ENCODE results near the gene SKA1.
"Not testable (repeated sequence)": the region's sequence is repeated elsewhere in the genome, so short reads cannot be mapped to it uniquely, and the experiment has no call there.

The SKA1 gene

DNA sequence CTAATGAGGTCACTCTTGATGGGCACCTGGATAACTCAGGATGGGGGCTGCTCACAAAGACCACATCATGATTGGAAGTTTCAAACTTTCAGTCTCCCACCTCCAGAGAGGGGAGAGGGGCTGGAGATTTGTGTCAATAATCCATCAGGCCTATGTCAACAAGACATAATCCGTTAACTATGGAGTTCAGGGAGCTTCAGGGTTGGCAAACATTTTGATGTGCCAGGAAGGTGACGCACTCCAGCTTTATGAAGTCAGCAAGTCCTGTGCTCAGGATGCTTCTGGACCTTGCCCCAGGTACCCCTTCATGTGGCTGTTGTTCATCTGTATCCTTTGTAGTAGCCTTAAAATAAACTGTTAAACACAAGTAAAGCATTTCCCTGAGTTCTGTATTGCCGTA, 19.0 kb downstream of the SKA1 start:
- 0 out of 2 replicates have a peak, but pooled peaks cover 4% of the 10 kb centered on the region for H3K36me3 ChIP-seq (ENCODE audit: insufficient read depth, low read length)
- no peaks in the 10 kb centered on the region for H3K4me1 ChIP-seq (ENCODE audit: control insufficient read depth, insufficient read depth, low read length, unreplicated experiment)

DNA sequence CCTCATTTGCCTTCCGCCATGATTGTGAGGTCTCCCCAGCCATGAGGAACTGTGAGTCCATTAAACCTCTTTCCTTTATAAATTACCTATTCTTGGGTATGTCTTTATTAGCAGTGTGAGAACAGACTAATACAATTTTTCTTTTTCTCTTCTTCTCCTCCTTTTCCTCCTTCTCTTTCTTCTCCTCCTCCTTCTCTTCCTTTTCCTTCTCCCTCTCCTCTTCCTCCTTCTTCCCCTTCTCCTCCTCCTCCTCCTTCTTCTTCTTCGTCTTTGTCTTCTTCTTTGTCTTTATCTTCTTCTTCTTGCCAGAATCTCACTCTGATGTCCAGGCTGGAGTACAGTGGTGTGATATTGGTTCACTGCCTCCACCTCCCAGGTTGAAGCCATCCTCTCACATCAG, 20.2 kb downstream of the SKA1 start:
- Histone ChIP-seq H3K79me2 (ENCODE audit: control insufficient read depth, insufficient read depth, low read length, unreplicated experiment) (no peaks in the 10 kb centered on the region), H3K27me3 (ENCODE audit: insufficient read depth, low read length) (0 out of 2 replicates have a peak, but pooled peaks cover under 1% of the 10 kb centered on the region), H3K4me3 (ENCODE audit: low read depth, low read length) (no peak overlapping the region), H3K4me1 (ENCODE audit: control insufficient read depth, insufficient read depth, low read length, unreplicated experiment) (no peaks in the 10 kb centered on the region), H2AFZ (ENCODE audit: low read length, unreplicated experiment) (no peak overlapping the region), H3K36me3 (ENCODE audit: insufficient read depth, low read length) (0 out of 2 replicates have a peak, but pooled peaks cover 4% of the 10 kb centered on the region), H3K27ac (ENCODE audit: low read depth, low read length) (no peak overlapping the region)

More for the DNA sequence above, 19.0 kb downstream of the SKA1 start:
- no peak overlapping the region for H3K27ac ChIP-seq (ENCODE audit: low read depth, low read length)
- no peaks in the 10 kb centered on the region for H3K79me2 ChIP-seq (ENCODE audit: control insufficient read depth, insufficient read depth, low read length, unreplicated experiment)
- no peak overlapping the region for H2AFZ ChIP-seq (ENCODE audit: low read length, unreplicated experiment)
- no peaks in the 10 kb centered on the region for H3K27me3 ChIP-seq (ENCODE audit: insufficient read depth, low read length)
- no peak overlapping the region for H3K4me3 ChIP-seq (ENCODE audit: low read depth, low read length)

DNA sequence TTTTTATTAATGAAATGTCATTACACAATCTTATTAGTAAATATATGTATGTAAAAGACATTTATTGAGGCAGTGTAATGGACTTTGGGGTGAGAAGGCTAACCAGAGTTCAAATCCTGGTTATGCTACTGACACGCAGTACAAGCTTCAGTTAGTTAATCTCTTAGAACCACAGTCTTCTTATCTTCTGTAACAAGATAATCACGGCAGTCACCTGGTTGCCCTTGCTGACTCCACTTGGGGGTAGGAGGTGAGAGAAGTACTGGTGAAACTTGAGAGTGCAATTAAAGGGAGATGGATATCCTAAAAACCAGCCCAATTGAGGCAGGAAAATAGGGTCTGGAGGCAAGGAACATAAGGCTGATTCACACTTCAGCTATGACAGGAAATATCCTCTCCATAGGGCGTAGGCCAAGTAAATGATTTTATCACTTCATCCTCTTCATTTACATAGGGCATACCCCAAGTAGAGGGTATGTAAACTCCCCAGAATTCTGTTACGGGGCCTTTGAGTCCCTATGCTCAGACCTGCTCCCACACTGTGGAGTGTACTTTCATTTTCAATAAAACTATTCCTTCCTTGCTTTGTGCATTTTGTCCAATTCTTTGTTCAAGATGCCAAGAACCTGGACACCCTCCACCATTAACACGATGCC, 21.3 kb downstream of the SKA1 start:
- H3K4me1 ChIP-seq (ENCODE audit: control insufficient read depth, insufficient read depth, low read length, unreplicated experiment) = no peaks in the 10 kb centered on the region
- H2AFZ ChIP-seq (ENCODE audit: low read length, unreplicated experiment) = no peak overlapping the region
- H3K79me2 ChIP-seq (ENCODE audit: control insufficient read depth, insufficient read depth, low read length, unreplicated experiment) = no peaks in the 10 kb centered on the region
- H3K36me3 ChIP-seq (ENCODE audit: insufficient read depth, low read length) = 0 out of 2 replicates have a peak, but pooled peaks cover 3% of the 10 kb centered on the region
- H3K27me3 ChIP-seq (ENCODE audit: insufficient read depth, low read length) = peaks cover 9% of the 10 kb centered on the region
- no peak overlapping the region for H3K27ac ChIP-seq (ENCODE audit: low read depth, low read length)
- no peak overlapping the region for H3K4me3 ChIP-seq (ENCODE audit: low read depth, low read length)

DNA sequence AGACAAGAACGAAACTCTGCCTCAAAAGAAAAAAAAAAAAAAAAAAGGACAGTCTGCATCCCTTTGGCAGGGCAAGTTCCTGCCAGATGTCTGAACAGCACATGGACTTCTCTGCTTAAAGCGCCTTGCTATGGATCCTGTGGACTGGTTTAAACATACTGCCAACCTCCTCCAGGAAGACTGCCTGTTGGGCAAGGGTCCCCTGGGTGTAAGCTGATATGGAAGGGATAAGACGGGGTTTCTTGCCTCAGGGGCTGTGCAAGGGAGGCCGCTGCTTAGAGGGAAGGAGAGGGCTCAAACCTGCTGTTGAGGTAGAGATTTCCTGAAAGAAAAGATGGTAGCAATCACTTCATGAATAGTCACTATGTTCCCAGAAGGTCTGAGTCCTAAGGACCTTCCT, 22.2 kb downstream of the SKA1 start:
- no peak overlapping the region for H3K4me3 ChIP-seq (ENCODE audit: low read depth, low read length)
- H3K36me3 ChIP-seq (ENCODE audit: insufficient read depth, low read length) = no peaks in the 10 kb centered on the region

DNA sequence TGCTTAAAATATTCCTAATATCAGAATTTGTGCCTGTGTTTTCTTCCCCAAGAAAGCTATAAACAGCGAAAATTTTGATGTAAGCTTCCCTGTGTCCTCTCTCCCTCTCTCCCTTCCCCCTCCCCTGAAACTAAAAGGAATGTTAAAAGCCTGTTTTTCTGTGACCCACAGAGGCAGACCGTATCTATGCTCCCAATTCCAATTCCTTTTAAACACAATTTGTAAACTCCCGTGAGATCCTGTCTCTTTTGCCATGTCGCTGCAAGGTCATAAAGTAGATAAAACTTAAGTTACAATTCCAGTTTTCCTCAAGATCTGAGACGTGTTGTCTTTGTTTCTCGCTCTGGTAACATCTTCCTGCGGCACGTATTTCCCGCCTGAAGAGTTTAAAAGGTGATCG, 23.3 kb downstream of the SKA1 start:
- Histone ChIP-seq H3K4me1 (ENCODE audit: control insufficient read depth, insufficient read depth, low read length, unreplicated experiment) (no peaks in the 10 kb centered on the region), H3K4me3 (ENCODE audit: low read depth, low read length) (no peak overlapping the region), H3K27ac (ENCODE audit: low read depth, low read length) (no peak overlapping the region), H2AFZ (ENCODE audit: low read length, unreplicated experiment) (no peak overlapping the region), H3K79me2 (ENCODE audit: control insufficient read depth, insufficient read depth, low read length, unreplicated experiment) (no peaks in the 10 kb centered on the region), H3K27me3 (ENCODE audit: insufficient read depth, low read length) (peaks cover 29% of the 10 kb centered on the region), H3K36me3 (ENCODE audit: insufficient read depth, low read length) (no peaks in the 10 kb centered on the region)

More for the DNA sequence above, 22.2 kb downstream of the SKA1 start:
- Histone ChIP-seq H3K27ac (ENCODE audit: low read depth, low read length) (no peak overlapping the region), H2AFZ (ENCODE audit: low read length, unreplicated experiment) (no peak overlapping the region), H3K27me3 (ENCODE audit: insufficient read depth, low read length) (peaks cover 18% of the 10 kb centered on the region), H3K79me2 (ENCODE audit: control insufficient read depth, insufficient read depth, low read length, unreplicated experiment) (no peaks in the 10 kb centered on the region), H3K4me1 (ENCODE audit: control insufficient read depth, insufficient read depth, low read length, unreplicated experiment) (no peaks in the 10 kb centered on the region)

DNA sequence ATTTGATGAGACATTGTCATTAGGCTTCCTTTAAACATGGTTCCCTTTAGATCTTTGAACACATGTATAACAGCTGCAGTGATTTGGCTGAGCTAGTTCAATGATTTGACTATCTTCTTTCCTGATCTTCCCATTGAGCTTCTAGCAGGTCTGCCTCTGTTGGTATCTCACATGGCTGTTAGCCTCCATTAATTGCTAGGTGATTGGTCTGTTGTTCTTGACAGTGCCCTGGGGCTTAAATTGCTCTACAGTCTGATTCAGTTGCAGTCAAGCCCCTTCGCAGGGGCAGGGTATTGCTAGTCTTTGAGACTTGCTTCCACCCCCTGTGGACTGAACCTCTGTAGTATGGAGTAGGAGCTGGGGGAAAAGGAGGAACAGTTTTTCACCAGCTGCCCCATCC, 24.1 kb downstream of the SKA1 start:
- H3K27ac ChIP-seq (ENCODE audit: low read depth, low read length) = no peak overlapping the region
- no peaks in the 10 kb centered on the region for H3K36me3 ChIP-seq (ENCODE audit: insufficient read depth, low read length)
- no peaks in the 10 kb centered on the region for H3K4me1 ChIP-seq (ENCODE audit: control insufficient read depth, insufficient read depth, low read length, unreplicated experiment)
- H3K27me3 ChIP-seq (ENCODE audit: insufficient read depth, low read length) = peaks cover 37% of the 10 kb centered on the region
- no peaks in the 10 kb centered on the region for H3K79me2 ChIP-seq (ENCODE audit: control insufficient read depth, insufficient read depth, low read length, unreplicated experiment)
- no peak overlapping the region for H2AFZ ChIP-seq (ENCODE audit: low read length, unreplicated experiment)
- no peak overlapping the region for H3K4me3 ChIP-seq (ENCODE audit: low read depth, low read length)

DNA sequence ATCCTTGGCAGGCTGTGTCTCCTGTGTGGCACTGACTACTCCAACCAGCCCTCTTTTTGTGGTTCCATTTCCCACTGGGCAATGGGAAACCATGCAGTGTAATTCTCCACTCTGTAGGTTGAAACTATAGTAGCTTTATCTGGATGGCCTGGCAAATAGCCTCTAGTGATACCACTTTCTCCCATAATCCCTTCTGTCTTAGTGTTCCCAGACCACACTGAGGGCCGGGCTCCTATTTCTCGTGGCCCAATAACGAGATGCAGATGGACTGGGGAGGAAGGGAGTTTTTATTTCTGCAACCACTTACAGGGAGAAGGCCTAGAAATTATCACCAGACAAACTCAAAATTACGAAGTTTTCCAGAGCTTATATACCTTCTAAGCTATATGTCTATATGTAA, 24.7 kb downstream of the SKA1 start:
- Histone ChIP-seq H3K79me2 (ENCODE audit: control insufficient read depth, insufficient read depth, low read length, unreplicated experiment) (no peaks in the 10 kb centered on the region), H3K27me3 (ENCODE audit: insufficient read depth, low read length) (peaks cover 44% of the 10 kb centered on the region), H2AFZ (ENCODE audit: low read length, unreplicated experiment) (no peak overlapping the region), H3K36me3 (ENCODE audit: insufficient read depth, low read length) (no peaks in the 10 kb centered on the region), H3K4me1 (ENCODE audit: control insufficient read depth, insufficient read depth, low read length, unreplicated experiment) (no peaks in the 10 kb centered on the region), H3K4me3 (ENCODE audit: low read depth, low read length) (no peak overlapping the region), H3K27ac (ENCODE audit: low read depth, low read length) (no peak overlapping the region)

DNA sequence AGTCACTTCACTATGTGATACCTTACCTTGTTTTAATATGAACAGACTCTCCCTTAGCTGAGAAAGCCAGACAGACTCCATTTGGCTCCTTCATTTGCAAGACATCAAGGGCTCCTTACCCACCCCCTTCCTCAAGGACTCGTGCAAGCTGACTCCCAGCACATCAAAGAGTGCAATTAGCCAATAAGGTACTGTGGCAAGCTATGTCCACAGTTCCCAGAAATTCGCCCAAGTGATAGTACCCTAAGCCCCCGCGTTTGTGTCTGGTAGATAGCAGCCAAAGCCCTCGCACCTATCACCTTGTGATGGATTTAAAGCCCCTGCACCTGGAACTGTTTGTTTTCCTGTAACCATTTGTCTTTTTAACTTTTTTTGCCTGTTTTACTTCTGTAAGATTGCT, 25.6 kb downstream of the SKA1 start:
- H3K36me3 ChIP-seq (ENCODE audit: insufficient read depth, low read length); H3K4me1 ChIP-seq (ENCODE audit: control insufficient read depth, insufficient read depth, low read length, unreplicated experiment); H3K4me3 ChIP-seq (ENCODE audit: low read depth, low read length); H3K27ac ChIP-seq (ENCODE audit: low read depth, low read length); H2AFZ ChIP-seq (ENCODE audit: low read length, unreplicated experiment); H3K79me2 ChIP-seq (ENCODE audit: control insufficient read depth, insufficient read depth, low read length, unreplicated experiment): not testable (repeated sequence)
- peaks cover 51% of the 10 kb centered on the region for H3K27me3 ChIP-seq (ENCODE audit: insufficient read depth, low read length)

DNA sequence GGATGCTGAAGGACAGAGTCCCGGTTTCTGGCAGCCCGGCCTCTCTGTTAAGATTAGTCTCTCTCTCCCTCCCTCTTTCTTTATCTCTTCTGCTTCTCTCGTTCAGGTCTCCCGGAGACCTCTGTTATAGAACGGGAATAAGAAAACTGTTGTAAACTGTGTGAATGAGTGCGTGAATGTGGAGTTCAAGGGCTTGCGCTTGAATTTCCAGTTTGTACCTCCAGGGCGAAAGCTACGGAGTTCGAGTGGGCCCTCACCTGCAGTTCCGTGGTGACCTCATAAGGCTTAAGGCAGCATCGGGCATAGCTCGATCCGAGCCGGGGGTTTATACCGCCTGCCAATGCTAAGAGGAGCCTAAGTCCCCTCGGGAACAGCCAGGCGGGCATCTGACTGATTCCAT, 26.4 kb downstream of the SKA1 start:
- Histone ChIP-seq H3K27ac (ENCODE audit: low read depth, low read length) (no peak overlapping the region), H3K27me3 (ENCODE audit: insufficient read depth, low read length) (peaks cover 60% of the 10 kb centered on the region), H3K36me3 (ENCODE audit: insufficient read depth, low read length) (no peaks in the 10 kb centered on the region), H3K4me1 (ENCODE audit: control insufficient read depth, insufficient read depth, low read length, unreplicated experiment) (no peaks in the 10 kb centered on the region), H3K79me2 (ENCODE audit: control insufficient read depth, insufficient read depth, low read length, unreplicated experiment) (no peaks in the 10 kb centered on the region), H3K4me3 (ENCODE audit: low read depth, low read length) (no peak overlapping the region), H2AFZ (ENCODE audit: low read length, unreplicated experiment) (no peak overlapping the region)

DNA sequence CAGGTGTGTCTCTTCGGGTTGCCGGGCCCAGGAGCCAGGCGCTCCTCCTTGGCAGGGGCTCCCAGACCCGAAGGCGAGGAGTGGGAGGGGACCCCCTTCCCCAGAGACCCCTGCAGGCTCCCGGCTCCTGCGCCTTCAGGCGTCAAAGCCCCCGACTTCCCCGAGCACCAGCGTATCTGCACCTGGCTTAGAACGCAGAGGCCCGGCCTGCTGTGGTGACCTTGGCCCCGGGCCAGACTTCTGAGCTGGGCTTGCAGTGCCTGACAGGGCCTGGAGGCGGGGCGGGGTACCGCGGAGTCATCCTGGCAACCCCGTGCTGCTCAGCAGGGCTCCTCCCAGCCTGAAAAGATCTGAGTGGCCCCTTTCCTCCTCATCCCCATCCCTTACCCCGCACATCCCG, 27.0 kb downstream of the SKA1 start:
- H3K4me1 ChIP-seq (ENCODE audit: control insufficient read depth, insufficient read depth, low read length, unreplicated experiment) = no peaks in the 10 kb centered on the region
- H2AFZ ChIP-seq (ENCODE audit: low read length, unreplicated experiment) = no peak overlapping the region
- no peak overlapping the region for H3K27ac ChIP-seq (ENCODE audit: low read depth, low read length)
- no peak overlapping the region for H3K4me3 ChIP-seq (ENCODE audit: low read depth, low read length)
- peaks cover 65% of the 10 kb centered on the region for H3K27me3 ChIP-seq (ENCODE audit: insufficient read depth, low read length)
- H3K79me2 ChIP-seq (ENCODE audit: control insufficient read depth, insufficient read depth, low read length, unreplicated experiment) = no peaks in the 10 kb centered on the region
- H3K36me3 ChIP-seq (ENCODE audit: insufficient read depth, low read length) = no peaks in the 10 kb centered on the region

DNA sequence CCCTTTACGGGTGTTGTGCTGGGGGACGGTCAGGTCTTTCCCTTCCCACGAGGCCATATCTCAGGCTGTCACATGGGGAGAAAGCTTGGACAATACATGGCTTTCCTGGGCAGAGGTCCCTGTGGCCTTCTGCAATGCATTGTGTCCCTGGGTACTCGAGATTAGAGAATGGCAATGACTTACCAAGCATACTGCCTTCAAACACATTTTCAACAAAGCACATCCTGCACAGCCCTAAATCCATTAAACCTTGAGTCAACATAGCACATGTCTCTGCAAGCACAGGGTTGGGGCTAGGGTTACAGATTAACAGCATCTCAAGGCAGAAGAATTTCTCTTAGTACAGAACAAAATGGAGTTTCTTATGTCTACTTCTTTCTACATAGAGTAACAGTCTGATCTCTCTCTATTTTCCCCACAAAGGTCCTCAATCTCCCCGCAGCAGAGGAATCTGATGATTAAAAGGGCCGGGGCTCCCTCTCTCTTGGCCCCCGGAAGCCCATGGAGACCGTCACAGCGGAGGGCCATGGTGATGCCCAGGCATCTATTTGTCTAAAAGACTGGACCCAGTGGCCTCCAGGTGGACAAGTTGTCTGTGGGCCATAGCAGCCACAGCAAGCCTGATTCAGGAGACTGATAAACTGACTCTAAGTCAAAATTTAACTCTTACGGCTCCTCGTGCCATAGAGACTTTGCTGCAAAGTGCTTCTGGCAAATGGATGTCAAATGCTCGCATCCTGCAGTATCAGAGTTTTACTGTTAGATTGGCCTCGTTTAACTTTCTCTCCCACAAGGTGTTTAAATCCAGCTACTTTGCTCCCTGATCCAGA, 30.1 kb downstream of the SKA1 start:
- H3K79me2 ChIP-seq (ENCODE audit: control insufficient read depth, insufficient read depth, low read length, unreplicated experiment); H2AFZ ChIP-seq (ENCODE audit: low read length, unreplicated experiment); H3K4me3 ChIP-seq (ENCODE audit: low read depth, low read length); H3K36me3 ChIP-seq (ENCODE audit: insufficient read depth, low read length); H3K27ac ChIP-seq (ENCODE audit: low read depth, low read length); H3K4me1 ChIP-seq (ENCODE audit: control insufficient read depth, insufficient read depth, low read length, unreplicated experiment): not testable (repeated sequence)
- peaks cover 96% of the 10 kb centered on the region for H3K27me3 ChIP-seq (ENCODE audit: insufficient read depth, low read length)
